Measurements from ENCODE around the gene CYP1B1. TPM values are rescaled to one million over a fixed set of nuclear protein-coding genes. Genes with fewer than 3 reads are reported as not detected.

The CYP1B1 gene
- total and polyA plus RNA-seq, 2 donors (not counting 1 experiment from before 2014, with no cell fraction given) = 43.2 to 94.1 TPM

DNA sequence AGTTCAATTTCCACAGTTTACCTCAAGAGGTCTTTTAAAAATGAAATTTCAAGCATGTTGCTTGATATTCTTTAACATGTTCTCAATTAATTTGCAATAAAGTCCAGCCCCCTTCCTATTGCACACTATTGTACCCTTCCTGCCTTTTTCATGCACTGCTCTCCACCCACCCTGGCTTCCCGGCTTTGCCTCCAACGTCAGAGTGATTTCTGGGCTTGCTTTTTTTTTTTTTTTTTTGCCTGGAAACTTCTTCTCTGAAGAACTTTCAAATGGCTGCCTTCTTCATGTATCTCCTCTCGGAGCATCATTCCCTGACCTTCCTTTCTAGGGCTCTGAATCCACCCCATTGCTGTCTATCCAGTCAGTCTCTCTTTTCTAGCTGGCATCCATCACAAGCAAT, 24.4 kb upstream of the CYP1B1 start:
- H3K27ac ChIP-seq (ENCODE audit: insufficient read depth, low read length) = no peak overlapping the region
- peaks cover 7% of the 10 kb centered on the region for H3K4me1 ChIP-seq (ENCODE audit: control insufficient read depth, extremely low read depth, insufficient read depth, low read length)
- no peaks in the 10 kb centered on the region for H4K20me1 ChIP-seq (ENCODE audit: control insufficient read depth, extremely low read depth, insufficient read depth, low read length)
- H2AFZ ChIP-seq (ENCODE audit: low read length) = no peak overlapping the region
- no peak overlapping the region for H3K4me2 ChIP-seq (ENCODE audit: extremely low read depth, insufficient read depth, low read length)
- H3K36me3 ChIP-seq (ENCODE audit: control insufficient read depth, insufficient read depth, low read length) = no peaks in the 10 kb centered on the region
- no peak for DNase-seq (ENCODE audit: low read depth in 2 of 2)
- peaks cover 2% of the 10 kb centered on the region for H3K27me3 ChIP-seq (ENCODE audit: control insufficient read depth, insufficient read depth, low read length)
- H3K9ac ChIP-seq (ENCODE audit: insufficient read depth, low read length) = no peak overlapping the region
- H3K4me3 ChIP-seq (replicated peaks in 1 of 4; ENCODE audit: control extremely low read depth in 1 of 4, insufficient read depth in 1 of 4, low read depth in 3 of 4, low read length in 4 of 4) = no peak overlapping the region
- no peak for TF ChIP-seq EZH2 (IDR thresholded peaks at IDR 0.05; ENCODE audit: low read length, missing control alignments)
- TF ChIP-seq, protein P1, sequence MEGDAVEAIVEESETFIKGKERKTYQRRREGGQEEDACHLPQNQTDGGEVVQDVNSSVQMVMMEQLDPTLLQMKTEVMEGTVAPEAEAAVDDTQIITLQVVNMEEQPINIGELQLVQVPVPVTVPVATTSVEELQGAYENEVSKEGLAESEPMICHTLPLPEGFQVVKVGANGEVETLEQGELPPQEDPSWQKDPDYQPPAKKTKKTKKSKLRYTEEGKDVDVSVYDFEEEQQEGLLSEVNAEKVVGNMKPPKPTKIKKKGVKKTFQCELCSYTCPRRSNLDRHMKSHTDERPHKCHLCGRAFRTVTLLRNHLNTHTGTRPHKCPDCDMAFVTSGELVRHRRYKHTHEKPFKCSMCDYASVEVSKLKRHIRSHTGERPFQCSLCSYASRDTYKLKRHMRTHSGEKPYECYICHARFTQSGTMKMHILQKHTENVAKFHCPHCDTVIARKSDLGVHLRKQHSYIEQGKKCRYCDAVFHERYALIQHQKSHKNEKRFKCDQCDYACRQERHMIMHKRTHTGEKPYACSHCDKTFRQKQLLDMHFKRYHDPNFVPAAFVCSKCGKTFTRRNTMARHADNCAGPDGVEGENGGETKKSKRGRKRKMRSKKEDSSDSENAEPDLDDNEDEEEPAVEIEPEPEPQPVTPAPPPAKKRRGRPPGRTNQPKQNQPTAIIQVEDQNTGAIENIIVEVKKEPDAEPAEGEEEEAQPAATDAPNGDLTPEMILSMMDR (conservative IDR thresholded peaks at IDR 0.05 in 1 of 2, IDR thresholded peaks at IDR 0.05 in 1 of 2; ENCODE audit: low read depth in 1 of 2, low read length in 2 of 2) = no peak
- H3K9me3 ChIP-seq (ENCODE audit: control insufficient read depth, insufficient read depth, low read depth, low read length) = no peaks in the 10 kb centered on the region
- H3K79me2 ChIP-seq (ENCODE audit: control insufficient read depth, insufficient read depth, low read length) = no peaks in the 10 kb centered on the region

DNA sequence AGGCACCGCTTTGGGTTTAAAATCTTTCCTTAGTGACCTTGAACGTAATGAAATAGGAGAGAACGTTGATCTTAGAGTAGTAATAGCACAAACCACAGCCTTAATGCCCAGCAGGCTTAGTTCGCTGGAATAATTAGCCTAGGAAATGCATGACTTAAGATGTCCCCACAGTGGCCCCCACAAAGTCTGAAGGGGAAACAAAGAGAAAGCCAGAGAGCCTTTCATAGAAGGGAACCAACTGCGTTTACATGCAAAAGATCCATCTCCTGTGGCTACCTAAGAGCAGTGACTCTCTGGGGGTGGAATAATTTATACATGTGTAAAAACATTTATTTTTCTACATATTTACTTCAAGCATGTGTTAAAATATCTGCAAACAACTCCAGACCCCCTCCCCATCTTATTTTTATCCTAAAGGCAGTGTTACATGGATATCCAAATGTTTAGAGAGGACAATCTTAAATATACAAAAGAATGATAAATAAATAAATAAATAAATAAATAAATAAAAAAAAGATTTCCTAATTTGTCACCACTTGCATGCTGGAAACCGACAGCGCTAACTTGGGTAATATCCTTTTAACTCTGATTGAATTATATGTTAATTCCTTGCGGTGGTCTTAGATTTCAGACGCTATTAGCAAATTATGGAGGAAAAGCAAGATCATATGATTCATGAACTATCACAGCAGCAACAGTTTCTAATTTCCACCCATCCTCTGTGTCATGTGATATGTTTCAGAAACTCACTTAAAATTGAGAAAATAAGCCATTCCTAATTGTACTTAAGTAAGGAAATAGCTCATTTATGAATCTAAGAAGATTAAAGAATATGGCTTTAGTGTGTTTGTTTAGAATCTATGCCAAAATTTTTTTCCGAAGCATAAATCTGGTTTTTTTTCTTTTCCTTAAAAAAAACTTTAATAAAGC, 23.4 kb upstream of the CYP1B1 start:
- Histone ChIP-seq H3K79me2 (ENCODE audit: control insufficient read depth, insufficient read depth, low read length) (no peaks in the 10 kb centered on the region), H3K36me3 (ENCODE audit: control insufficient read depth, insufficient read depth, low read length) (no peaks in the 10 kb centered on the region), H3K9me3 (ENCODE audit: control insufficient read depth, insufficient read depth, low read depth, low read length) (no peaks in the 10 kb centered on the region), H3K4me1 (ENCODE audit: control insufficient read depth, extremely low read depth, insufficient read depth, low read length) (peaks cover 7% of the 10 kb centered on the region), H3K27me3 (ENCODE audit: control insufficient read depth, insufficient read depth, low read length) (peaks cover 2% of the 10 kb centered on the region), H4K20me1 (ENCODE audit: control insufficient read depth, extremely low read depth, insufficient read depth, low read length) (no peaks in the 10 kb centered on the region), H3K27ac (ENCODE audit: insufficient read depth, low read length) (no peak overlapping the region), H2AFZ (ENCODE audit: low read length) (no peak overlapping the region), H3K4me3 (replicated peaks in 1 of 4; ENCODE audit: control extremely low read depth in 1 of 4, insufficient read depth in 1 of 4, low read depth in 3 of 4, low read length in 4 of 4) (no peak overlapping the region), H3K4me2 (ENCODE audit: extremely low read depth, insufficient read depth, low read length) (no peak overlapping the region), H3K9ac (ENCODE audit: insufficient read depth, low read length) (no peak overlapping the region)
- no peak for DNase-seq (ENCODE audit: low read depth in 2 of 2)
- TF ChIP-seq, protein P1 (conservative IDR thresholded peaks at IDR 0.05 in 1 of 2, IDR thresholded peaks at IDR 0.05 in 1 of 2; ENCODE audit: low read depth in 1 of 2, low read length in 2 of 2) = no peak
- TF ChIP-seq EZH2 (IDR thresholded peaks at IDR 0.05; ENCODE audit: low read length, missing control alignments) = no peak

DNA sequence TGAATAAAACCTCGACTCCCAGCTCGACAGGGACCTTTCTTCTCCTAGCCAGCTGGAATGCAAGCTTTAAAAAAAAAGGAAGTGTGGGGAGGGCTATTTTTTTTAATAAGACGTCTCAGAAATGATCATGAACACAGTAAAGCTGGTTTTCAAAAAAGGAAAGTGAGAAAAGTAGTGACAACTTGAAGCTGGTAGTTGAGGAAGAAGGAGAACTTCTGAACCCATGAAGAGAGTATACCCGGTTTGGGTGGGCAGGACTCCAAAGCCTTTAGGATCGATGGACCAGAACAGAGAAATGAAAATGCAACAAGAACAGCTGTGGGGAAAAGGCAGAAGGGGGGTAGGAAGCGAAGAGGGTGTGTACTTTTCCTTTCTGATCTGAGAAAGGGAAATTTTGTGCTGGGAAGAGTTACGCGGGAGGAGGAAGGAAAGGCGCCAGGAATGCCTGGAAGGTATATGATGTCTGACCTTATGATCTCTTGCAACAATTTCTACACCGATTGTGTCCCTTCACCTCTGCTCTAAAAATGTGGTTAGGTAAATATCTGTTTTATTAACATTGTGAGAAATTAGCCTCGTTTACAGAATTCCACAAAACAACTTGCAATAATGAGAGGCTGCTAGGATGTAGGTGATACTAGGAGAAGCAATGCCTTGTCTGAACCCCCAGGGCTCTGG, 22.6 kb upstream of the CYP1B1 start:
- peak overlapping the region; percentile 25 for H2AFZ ChIP-seq (ENCODE audit: low read length)

More for the DNA sequence above, 22.6 kb upstream of the CYP1B1 start:
- TF ChIP-seq, protein P1 (conservative IDR thresholded peaks at IDR 0.05 in 1 of 2, IDR thresholded peaks at IDR 0.05 in 1 of 2; ENCODE audit: low read depth in 1 of 2, low read length in 2 of 2) = no peak
- TF ChIP-seq EZH2 (IDR thresholded peaks at IDR 0.05; ENCODE audit: low read length, missing control alignments) = no peak
- Histone ChIP-seq H3K4me3 (replicated peaks in 1 of 4; ENCODE audit: control extremely low read depth in 1 of 4, insufficient read depth in 1 of 4, low read depth in 3 of 4, low read length in 4 of 4) (peak overlapping the region in 1 of 4 experiments; percentile 29), H3K4me1 (ENCODE audit: control insufficient read depth, extremely low read depth, insufficient read depth, low read length) (peaks cover 8% of the 10 kb centered on the region), H3K36me3 (ENCODE audit: control insufficient read depth, insufficient read depth, low read length) (no peaks in the 10 kb centered on the region), H4K20me1 (ENCODE audit: control insufficient read depth, extremely low read depth, insufficient read depth, low read length) (no peaks in the 10 kb centered on the region), H3K9me3 (ENCODE audit: control insufficient read depth, insufficient read depth, low read depth, low read length) (no peaks in the 10 kb centered on the region), H3K9ac (ENCODE audit: insufficient read depth, low read length) (peak overlapping the region; percentile 38), H3K27me3 (ENCODE audit: control insufficient read depth, insufficient read depth, low read length) (peaks cover 2% of the 10 kb centered on the region), H3K79me2 (ENCODE audit: control insufficient read depth, insufficient read depth, low read length) (no peaks in the 10 kb centered on the region), H3K27ac (ENCODE audit: insufficient read depth, low read length) (peak overlapping the region; percentile 46), H3K4me2 (ENCODE audit: extremely low read depth, insufficient read depth, low read length) (peak overlapping the region; percentile 72)
- no peak for DNase-seq (ENCODE audit: low read depth in 2 of 2)
